ENCODE results near the gene CASP5. TPM values are rescaled to one million over a fixed set of nuclear protein-coding genes. Genes with fewer than 3 reads are reported as not detected.
"Not testable (repeated sequence)": the region's sequence is repeated elsewhere in the genome, so short reads cannot be mapped to it uniquely, and the experiment has no call there.

CASP5 gene
- polyA plus RNA-seq, 3 donors = not detected

DNA sequence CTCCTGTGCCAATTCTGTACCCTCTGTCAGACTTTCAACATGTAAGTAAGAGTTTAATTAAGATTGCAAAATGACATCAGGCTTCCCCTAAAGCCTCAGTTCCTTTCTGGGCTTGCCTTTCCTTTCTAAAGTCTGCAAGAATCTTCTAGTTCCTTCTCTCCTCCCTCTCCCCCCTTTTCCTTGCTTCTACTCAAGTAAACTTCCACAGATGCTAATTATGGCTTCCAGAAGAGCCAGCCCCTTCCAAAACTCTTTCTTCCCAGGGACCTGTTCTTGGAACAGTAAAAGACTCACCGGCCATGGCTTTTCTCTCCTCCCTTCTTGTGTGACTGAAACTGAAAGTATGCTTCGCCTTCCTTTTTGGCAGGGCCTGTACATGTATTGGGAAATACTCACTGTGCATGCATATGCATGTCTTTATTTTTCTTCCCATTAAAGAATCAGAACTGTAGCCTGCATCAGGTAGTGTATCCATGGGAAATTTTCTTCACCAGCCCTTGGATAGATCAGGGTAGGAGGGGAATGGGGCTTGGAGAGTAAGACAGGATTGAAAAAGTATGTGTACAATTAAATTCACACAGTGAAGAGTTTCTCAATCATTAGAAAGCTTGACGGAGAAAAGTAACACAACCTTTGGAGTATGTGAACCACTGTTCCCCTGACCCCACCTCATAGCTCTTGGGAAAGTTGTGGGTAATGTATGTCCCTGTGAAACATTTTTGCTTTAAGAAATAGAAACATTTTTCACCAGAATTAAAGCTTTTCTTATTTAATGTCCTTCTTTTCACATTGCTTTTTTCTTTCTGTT lies 12.0 kb upstream of the CASP5 start, which contains the start of gene CASP1:
CASP1 (minus strand) TSS at position 332 of the 808 bp plus-strand sequence; CDS start at position 301, 31 bp downstream.
- no peak for DNase-seq (ENCODE audit: extremely low read depth in 1 of 11, low read depth in 9 of 11, low spot score in 4 of 11)

- not testable (repeated sequence) for DNase-seq (ENCODE audit: extremely low read depth in 1 of 11, low read depth in 9 of 11, low spot score in 4 of 11)
Measured at GRCh38 chr11:105034388-105034787, 11.4 kb upstream of the CASP5 start.

GRCh38 chr11:105033781-105034180 lies 10.8 kb upstream of the CASP5 start:
- DNase-seq (ENCODE audit: extremely low read depth in 1 of 11, low read depth in 9 of 11, low spot score in 4 of 11) = no peak

- DNase-seq (ENCODE audit: extremely low read depth in 1 of 11, low read depth in 9 of 11, low spot score in 4 of 11) = no peak
Measured at GRCh38 chr11:105033343-105033742, 10.4 kb upstream of the CASP5 start.

- no peak for DNase-seq (ENCODE audit: extremely low read depth in 1 of 11, low read depth in 9 of 11, low spot score in 4 of 11)
Measured at GRCh38 chr11:105032495-105032894, 9.5 kb upstream of the CASP5 start.

GRCh38 chr11:105027678-105028077 lies 4.7 kb upstream of the CASP5 start:
- no peak for DNase-seq (ENCODE audit: extremely low read depth in 1 of 11, low read depth in 9 of 11, low spot score in 4 of 11)

GRCh38 chr11:105024394-105024793 lies 1.4 kb upstream of the CASP5 start:
- no peak for DNase-seq (ENCODE audit: extremely low read depth in 1 of 11, low read depth in 9 of 11, low spot score in 4 of 11)

DNA sequence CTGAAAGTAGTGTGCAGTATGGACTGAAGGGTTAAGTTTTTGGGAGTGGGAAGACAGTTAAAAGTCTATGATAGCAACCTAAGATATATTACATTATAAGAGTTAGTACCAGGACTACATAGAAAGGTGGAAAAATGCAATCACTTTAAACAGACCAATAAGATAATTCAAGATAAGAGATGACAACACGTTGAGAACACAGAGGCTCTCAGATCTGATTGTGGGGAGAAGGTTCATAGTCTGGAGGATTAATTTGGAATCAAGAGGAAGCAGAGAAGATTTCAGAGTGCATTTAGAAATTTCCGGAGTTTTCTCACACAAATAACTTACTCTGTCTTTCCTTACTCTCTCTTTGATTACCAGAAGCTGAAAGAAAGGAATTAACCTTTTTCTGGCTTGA lies 441 bp downstream of the CASP5 start:
- DNase-seq (ENCODE audit: extremely low read depth in 1 of 11, low read depth in 9 of 11, low spot score in 4 of 11) = no peak

GRCh38 chr11:105007463-105007862 lies 15.5 kb downstream of the CASP5 start:
- no peak for DNase-seq (ENCODE audit: extremely low read depth in 1 of 11, low read depth in 9 of 11, low spot score in 4 of 11)

GRCh38 chr11:105005451-105005845 lies 17.5 kb downstream of the CASP5 start:
- no peak for DNase-seq (ENCODE audit: extremely low read depth in 1 of 11, low read depth in 9 of 11, low spot score in 4 of 11)

DNA sequence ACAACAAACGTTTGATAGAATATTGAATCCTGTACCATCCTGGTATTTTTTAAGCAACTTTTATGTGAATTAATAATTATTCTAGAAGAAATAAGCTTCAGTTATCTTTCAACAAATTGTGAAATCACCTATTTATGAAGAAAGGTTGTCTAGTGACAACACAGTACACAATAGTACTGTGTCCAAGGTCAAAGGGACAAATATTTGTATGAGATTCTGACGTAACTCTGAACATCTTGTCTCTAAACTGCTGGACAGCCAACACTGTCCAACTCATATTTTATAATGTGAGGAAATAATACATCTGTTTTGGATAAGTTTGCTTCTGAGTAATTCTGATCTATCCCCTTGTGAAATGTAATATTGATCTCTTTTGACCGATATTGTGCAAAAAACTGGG lies 18.9 kb downstream of the CASP5 start:
- DNase-seq (ENCODE audit: extremely low read depth in 1 of 11, low read depth in 9 of 11, low spot score in 4 of 11) = no peak

DNA sequence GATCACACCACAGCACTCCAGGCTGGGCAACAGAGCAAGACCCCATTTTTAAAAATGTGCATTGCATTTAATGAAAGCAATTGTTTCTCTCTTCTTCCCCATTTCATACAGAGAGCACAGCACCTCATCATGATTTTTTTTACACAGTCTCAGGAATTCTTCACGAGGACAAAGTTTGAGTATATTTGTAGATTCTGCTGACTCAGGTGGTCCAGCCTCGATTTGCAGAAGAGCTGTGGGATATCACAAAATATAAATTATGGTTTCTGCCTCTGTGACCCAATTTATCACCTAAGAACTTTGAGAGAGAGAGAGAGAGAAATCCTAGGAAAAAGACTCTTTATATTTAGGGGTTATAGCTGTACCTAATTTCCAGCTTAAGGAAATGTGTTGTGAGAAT lies 19.8 kb downstream of the CASP5 start:
- no peak for DNase-seq (ENCODE audit: extremely low read depth in 1 of 11, low read depth in 9 of 11, low spot score in 4 of 11)

DNA sequence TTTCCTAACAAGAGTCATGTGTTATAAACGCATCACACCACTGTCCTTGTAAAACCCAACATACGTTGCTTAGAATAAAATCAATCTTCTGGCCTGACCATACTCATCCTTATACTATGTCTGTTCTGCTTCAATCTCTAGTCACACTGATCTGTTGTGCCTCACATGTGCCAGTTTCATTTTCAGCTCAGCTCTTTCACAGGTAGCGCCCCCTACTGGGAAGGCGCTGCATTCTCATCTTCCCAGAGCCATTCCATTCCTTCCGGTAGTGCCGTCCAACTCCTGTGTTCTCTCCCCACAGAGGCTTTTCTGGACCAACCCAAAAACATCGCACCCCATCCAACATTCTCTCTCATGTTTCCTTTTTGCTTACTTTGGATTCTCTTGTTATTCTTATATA lies 22.2 kb downstream of the CASP5 start:
- no peak for DNase-seq (ENCODE audit: extremely low read depth in 1 of 11, low read depth in 9 of 11, low spot score in 4 of 11)

GRCh38 chr11:105000167-105000566 lies 22.8 kb downstream of the CASP5 start:
- no peak for DNase-seq (ENCODE audit: extremely low read depth in 1 of 11, low read depth in 9 of 11, low spot score in 4 of 11)

GRCh38 chr11:104999721-105000120 lies 23.2 kb downstream of the CASP5 start:
- DNase-seq (ENCODE audit: extremely low read depth in 1 of 11, low read depth in 9 of 11, low spot score in 4 of 11) = no peak

DNA sequence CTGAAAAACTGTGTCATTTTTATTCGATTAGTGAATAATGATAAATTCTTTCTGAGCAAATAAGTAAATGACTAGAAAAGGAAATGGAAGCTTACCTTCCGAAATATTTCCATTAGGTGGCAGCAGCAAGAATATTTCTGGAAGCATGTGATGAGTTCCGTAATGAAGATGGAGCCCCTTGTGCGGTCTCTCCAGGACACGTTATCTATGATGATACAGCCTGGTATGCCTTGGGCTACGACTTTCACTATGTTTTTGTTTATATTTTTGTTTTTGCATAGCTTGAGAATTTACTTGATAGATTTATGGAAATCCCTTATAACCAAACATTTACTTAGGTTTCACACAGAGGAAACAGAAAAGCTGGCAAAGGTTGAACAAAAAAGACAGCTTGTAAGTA lies 25.7 kb downstream of the CASP5 start:
- no peak for DNase-seq (ENCODE audit: extremely low read depth in 1 of 11, low read depth in 9 of 11, low spot score in 4 of 11)

GRCh38 chr11:104995001-104995408 lies 28.0 kb downstream of the CASP5 start:
- peak in 2 of 11 donors; percentile 2 to 13 for DNase-seq (ENCODE audit: extremely low read depth in 1 of 11, low read depth in 9 of 11, low spot score in 4 of 11)

GRCh38 chr11:104992781-104993180 lies 30.2 kb downstream of the CASP5 start:
- no peak for DNase-seq (ENCODE audit: extremely low read depth in 1 of 11, low read depth in 9 of 11, low spot score in 4 of 11)

GRCh38 chr11:104991994-104992393 lies 31.0 kb downstream of the CASP5 start:
- DNase-seq (ENCODE audit: extremely low read depth in 1 of 11, low read depth in 9 of 11, low spot score in 4 of 11) = no peak

DNA sequence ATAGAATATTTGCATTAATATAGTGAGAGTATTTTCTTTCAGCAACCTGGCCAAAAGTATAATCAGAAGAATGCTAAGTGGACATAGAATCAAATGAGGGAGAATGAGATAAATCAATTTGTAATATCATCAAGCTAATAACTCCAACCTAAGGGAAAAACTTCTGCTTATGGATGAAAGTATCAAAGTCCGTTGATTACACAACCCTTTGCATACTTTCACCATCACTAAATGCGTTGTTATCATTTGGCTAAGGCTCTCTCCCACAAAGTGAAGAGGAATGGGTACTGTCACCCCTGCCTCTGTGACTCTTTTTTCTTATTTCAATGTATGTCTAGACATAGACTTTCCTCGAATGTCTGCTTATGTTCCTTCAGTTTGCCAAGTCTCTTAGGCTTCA lies 38.2 kb downstream of the CASP5 start:
- DNase-seq (ENCODE audit: extremely low read depth in 1 of 11, low read depth in 9 of 11, low spot score in 4 of 11) = no peak

GRCh38 chr11:104979839-104980238 lies 43.1 kb downstream of the CASP5 start:
- no peak for DNase-seq (ENCODE audit: extremely low read depth in 1 of 11, low read depth in 9 of 11, low spot score in 4 of 11)

Data from renal cortex interstitium (tissue), 11 donors.